ENCODE results near the gene RIMS1. TPM values are rescaled to one million over a fixed set of nuclear protein-coding genes. Genes with fewer than 3 reads are reported as not detected.

RIMS1 gene
- total RNA-seq, 1 donor from 2014 or later, result 0.17 TPM

GRCh38 chr6:72288592-72288991 is 402.2 kb downstream of the RIMS1 start:
- DNase-seq (ENCODE audit: low read depth), result no peak
- H3K4me3 ChIP-seq (ENCODE audit: low read depth, low read length), result no peak overlapping the region
- no peak for TF ChIP-seq CTCF (conservative IDR thresholded peaks at IDR 0.05; ENCODE audit: low read depth, low read length)

GRCh38 chr6:72290620-72291019 is 404.3 kb downstream of the RIMS1 start:
- H3K4me3 ChIP-seq (ENCODE audit: low read depth, low read length), result no peak overlapping the region
- no peak for DNase-seq (ENCODE audit: low read depth)
- TF ChIP-seq CTCF (conservative IDR thresholded peaks at IDR 0.05; ENCODE audit: low read depth, low read length), result no peak

GRCh38 chr6:72296375-72296774 is 410.0 kb downstream of the RIMS1 start:
- H3K4me3 ChIP-seq (ENCODE audit: low read depth, low read length), result no peak overlapping the region
- DNase-seq (ENCODE audit: low read depth), result no peak
- TF ChIP-seq CTCF (conservative IDR thresholded peaks at IDR 0.05; ENCODE audit: low read depth, low read length), result no peak

- no peak overlapping the region for H3K4me3 ChIP-seq (ENCODE audit: low read depth, low read length)
- no peak for TF ChIP-seq CTCF (conservative IDR thresholded peaks at IDR 0.05; ENCODE audit: low read depth, low read length)
- DNase-seq (ENCODE audit: low read depth), result no peak
Observed at GRCh38 chr6:72305971-72306370, 419.6 kb downstream of the RIMS1 start.

GRCh38 chr6:72316675-72317380 is 430.5 kb downstream of the RIMS1 start:
- H3K4me3 ChIP-seq (ENCODE audit: low read depth, low read length), result no peak overlapping the region
- TF ChIP-seq CTCF (conservative IDR thresholded peaks at IDR 0.05; ENCODE audit: low read depth, low read length), result no peak
- no peak for DNase-seq (ENCODE audit: low read depth)

GRCh38 chr6:72321788-72322187 is 435.4 kb downstream of the RIMS1 start:
- DNase-seq (ENCODE audit: low read depth), result no peak
- no peak for TF ChIP-seq CTCF (conservative IDR thresholded peaks at IDR 0.05; ENCODE audit: low read depth, low read length)
- no peak overlapping the region for H3K4me3 ChIP-seq (ENCODE audit: low read depth, low read length)

- TF ChIP-seq CTCF (conservative IDR thresholded peaks at IDR 0.05; ENCODE audit: low read depth, low read length), result no peak
- no peak overlapping the region for H3K4me3 ChIP-seq (ENCODE audit: low read depth, low read length)
- DNase-seq (ENCODE audit: low read depth), result no peak
Observed at GRCh38 chr6:72322771-72323170, 436.4 kb downstream of the RIMS1 start.

Measured in epithelial cell of proximal tubule (primary cell).